Panc1 (cell line): ENCODE measurements around the gene CAMK4.

Experiments
- TF ChIP-seq, protein P1 (sequence below): fragments of 450-650 bp; IDR thresholded peaks from 2 replicates; pipeline ENCODE4 v1.5.1; 2017; ENCODE audit warnings: mild to moderate bottlenecking
- TF ChIP-seq, protein P2 (sequence below), 2 experiments: IDR thresholded peaks; 2 replicates each; pipeline ENCODE4 v1.6.1; 2011 to 2012; ENCODE audit warnings: low read depth in 2 of 2, control low read depth in 1 of 2, low read length in 1 of 2, mild to moderate bottlenecking in 1 of 2, moderate library complexity in 1 of 2; ENCODE audit not compliant: insufficient read depth in 1 of 2

DNA sequence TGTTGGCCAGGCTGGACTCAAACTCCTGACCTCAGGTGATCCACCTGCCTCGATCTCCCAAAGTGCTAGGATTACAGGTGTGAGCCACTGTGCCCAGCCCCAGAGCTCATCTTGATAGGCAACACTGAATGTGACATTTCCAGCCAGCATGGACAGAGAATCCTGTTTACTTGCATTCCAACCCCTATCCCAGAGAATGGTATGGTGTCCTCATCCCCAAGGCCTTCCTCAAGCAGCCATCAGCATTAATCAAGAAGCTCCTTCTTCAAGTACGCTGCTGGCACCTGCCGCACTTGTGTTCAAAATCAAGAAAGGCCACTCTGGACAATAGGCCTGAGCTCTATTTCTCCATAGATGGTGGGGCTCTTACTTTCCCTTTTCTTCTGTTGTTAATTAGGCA, 247.9 kb downstream of the CAMK4 start:
- TF ChIP-seq, protein P1, sequence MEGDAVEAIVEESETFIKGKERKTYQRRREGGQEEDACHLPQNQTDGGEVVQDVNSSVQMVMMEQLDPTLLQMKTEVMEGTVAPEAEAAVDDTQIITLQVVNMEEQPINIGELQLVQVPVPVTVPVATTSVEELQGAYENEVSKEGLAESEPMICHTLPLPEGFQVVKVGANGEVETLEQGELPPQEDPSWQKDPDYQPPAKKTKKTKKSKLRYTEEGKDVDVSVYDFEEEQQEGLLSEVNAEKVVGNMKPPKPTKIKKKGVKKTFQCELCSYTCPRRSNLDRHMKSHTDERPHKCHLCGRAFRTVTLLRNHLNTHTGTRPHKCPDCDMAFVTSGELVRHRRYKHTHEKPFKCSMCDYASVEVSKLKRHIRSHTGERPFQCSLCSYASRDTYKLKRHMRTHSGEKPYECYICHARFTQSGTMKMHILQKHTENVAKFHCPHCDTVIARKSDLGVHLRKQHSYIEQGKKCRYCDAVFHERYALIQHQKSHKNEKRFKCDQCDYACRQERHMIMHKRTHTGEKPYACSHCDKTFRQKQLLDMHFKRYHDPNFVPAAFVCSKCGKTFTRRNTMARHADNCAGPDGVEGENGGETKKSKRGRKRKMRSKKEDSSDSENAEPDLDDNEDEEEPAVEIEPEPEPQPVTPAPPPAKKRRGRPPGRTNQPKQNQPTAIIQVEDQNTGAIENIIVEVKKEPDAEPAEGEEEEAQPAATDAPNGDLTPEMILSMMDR = no peak
- TF ChIP-seq, protein P2, sequence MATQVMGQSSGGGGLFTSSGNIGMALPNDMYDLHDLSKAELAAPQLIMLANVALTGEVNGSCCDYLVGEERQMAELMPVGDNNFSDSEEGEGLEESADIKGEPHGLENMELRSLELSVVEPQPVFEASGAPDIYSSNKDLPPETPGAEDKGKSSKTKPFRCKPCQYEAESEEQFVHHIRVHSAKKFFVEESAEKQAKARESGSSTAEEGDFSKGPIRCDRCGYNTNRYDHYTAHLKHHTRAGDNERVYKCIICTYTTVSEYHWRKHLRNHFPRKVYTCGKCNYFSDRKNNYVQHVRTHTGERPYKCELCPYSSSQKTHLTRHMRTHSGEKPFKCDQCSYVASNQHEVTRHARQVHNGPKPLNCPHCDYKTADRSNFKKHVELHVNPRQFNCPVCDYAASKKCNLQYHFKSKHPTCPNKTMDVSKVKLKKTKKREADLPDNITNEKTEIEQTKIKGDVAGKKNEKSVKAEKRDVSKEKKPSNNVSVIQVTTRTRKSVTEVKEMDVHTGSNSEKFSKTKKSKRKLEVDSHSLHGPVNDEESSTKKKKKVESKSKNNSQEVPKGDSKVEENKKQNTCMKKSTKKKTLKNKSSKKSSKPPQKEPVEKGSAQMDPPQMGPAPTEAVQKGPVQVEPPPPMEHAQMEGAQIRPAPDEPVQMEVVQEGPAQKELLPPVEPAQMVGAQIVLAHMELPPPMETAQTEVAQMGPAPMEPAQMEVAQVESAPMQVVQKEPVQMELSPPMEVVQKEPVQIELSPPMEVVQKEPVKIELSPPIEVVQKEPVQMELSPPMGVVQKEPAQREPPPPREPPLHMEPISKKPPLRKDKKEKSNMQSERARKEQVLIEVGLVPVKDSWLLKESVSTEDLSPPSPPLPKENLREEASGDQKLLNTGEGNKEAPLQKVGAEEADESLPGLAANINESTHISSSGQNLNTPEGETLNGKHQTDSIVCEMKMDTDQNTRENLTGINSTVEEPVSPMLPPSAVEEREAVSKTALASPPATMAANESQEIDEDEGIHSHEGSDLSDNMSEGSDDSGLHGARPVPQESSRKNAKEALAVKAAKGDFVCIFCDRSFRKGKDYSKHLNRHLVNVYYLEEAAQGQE (IDR thresholded peaks at IDR 0.05; ENCODE audit: insufficient read depth in 1 of 2, low read depth in 2 of 2, low read length in 1 of 2) = no peak
